Esophagus squamous epithelium (tissue), 4 donors: ENCODE data around the gene SMIM44.

Source experiments
- CTCF ChIP-seq, 6 experiments: fragments of 450-650 bp in 4 of 6; fragments of 200-600 bp in 2 of 6; sonication (generic) in 2 of 6; IDR thresholded peaks; one replicate each; pipeline ENCODE4 v1.5.1; 2016 to 2019; ENCODE audit warnings: antibody characterized with exemption in 6 of 6, mild to moderate bottlenecking in 4 of 6, moderate library complexity in 4 of 6
- POLR2A ChIP-seq, 4 donors: fragments of 450-650 bp; IDR thresholded peaks; one replicate each; pipeline ENCODE4 v1.6.1; 2017; ENCODE audit warnings: antibody characterized with exemption in 4 of 4, mild to moderate bottlenecking in 4 of 4, moderate library complexity in 3 of 4

GRCh38 chr19:3524904-3525451, 41.7 kb upstream of the SMIM44 start:
- TF ChIP-seq CTCF (IDR thresholded peaks at IDR 0.05) (no peak), POLR2A (IDR thresholded peaks at IDR 0.05) (no peak)
